ENCODE results near the gene MGLL. TPM values are rescaled to one million over a fixed set of nuclear protein-coding genes. Genes with fewer than 3 reads are reported as not detected.
A peak's percentile ranks its signal among the peaks of the same experiment; 100 is the strongest.

The MGLL gene
- total RNA-seq, 1 donor from 2014 or later: 45.7 TPM

- intact Hi-C loops (cut with DNase I): no loop called here
- DNase-seq (ENCODE audit: low spot score): no peak
Measured at GRCh38 chr3:127839099-127839498, 16.8 kb upstream of the MGLL start.

- intact Hi-C loops (cut with DNase I): no loop called here
Measured at GRCh38 chr3:127835993-127836882, 13.9 kb upstream of the MGLL start.

GRCh38 chr3:127834771-127835170, 12.5 kb upstream of the MGLL start:
- intact Hi-C loops (cut with DNase I): no loop called here
- DNase-seq (ENCODE audit: low spot score): no peak

More at GRCh38 chr3:127835993-127836882, 13.9 kb upstream of the MGLL start:
- no peak for DNase-seq (ENCODE audit: low spot score)

GRCh38 chr3:127833281-127834032, 11.1 kb upstream of the MGLL start:
- no peak for DNase-seq (ENCODE audit: low spot score)
- intact Hi-C loops (cut with DNase I): loop anchor here (2.0 kb wide), 1 partner anchor 181 kb away; no protein-coding TSS in a partner anchor

- DNase-seq (ENCODE audit: low spot score): no peak
- intact Hi-C loops (cut with DNase I): loop anchor here (2.0 kb wide), 1 partner anchor 179 kb away; no protein-coding TSS in a partner anchor
Measured at GRCh38 chr3:127831723-127832172, 9.4 kb upstream of the MGLL start.

GRCh38 chr3:127829537-127829936, 7.2 kb upstream of the MGLL start:
- no peak for DNase-seq (ENCODE audit: low spot score)
- intact Hi-C loops (cut with DNase I): no loop called here

- intact Hi-C loops (cut with DNase I): no loop called here
- no peak for DNase-seq (ENCODE audit: low spot score)
Measured at GRCh38 chr3:127827808-127828207, 5.5 kb upstream of the MGLL start.

GRCh38 chr3:127825756-127826155, 3.4 kb upstream of the MGLL start:
- no peak for DNase-seq (ENCODE audit: low spot score)
- intact Hi-C loops (cut with DNase I): no loop called here

- no peak for DNase-seq (ENCODE audit: low spot score)
- intact Hi-C loops (cut with DNase I): loop anchor here (5.0 kb wide), 1 partner anchor 37 kb away; no protein-coding TSS in a partner anchor
Measured at GRCh38 chr3:127824151-127824825, 2.0 kb upstream of the MGLL start.

- DNase-seq (ENCODE audit: low spot score): no peak
- intact Hi-C loops (cut with DNase I): loop anchor here (2.0 to 5.0 kb wide), 3 partner anchors 36 to 127 kb away; no protein-coding TSS in a partner anchor
Measured at GRCh38 chr3:127823426-127823857, 1.1 kb upstream of the MGLL start.

GRCh38 chr3:127822682-127823425, 539 bp upstream of the MGLL start:
- intact Hi-C loops (cut with DNase I): loop anchor here (2.0 to 5.0 kb wide), 3 partner anchors 36 to 126 kb away; no protein-coding TSS in a partner anchor
- DNase-seq (ENCODE audit: low spot score): peak; percentile 81

- DNase-seq (ENCODE audit: low spot score): no peak
- intact Hi-C loops (cut with DNase I): loop anchor here (5.0 kb wide), 1 partner anchor 34 kb away; no protein-coding TSS in a partner anchor
Measured at GRCh38 chr3:127821394-127821793, 921 bp downstream of the MGLL start.

GRCh38 chr3:127820826-127821313, 1.4 kb downstream of the MGLL start:
- DNase-seq (ENCODE audit: low spot score): no peak
- intact Hi-C loops (cut with DNase I): loop anchor here (5.0 kb wide), 1 partner anchor 34 kb away; no protein-coding TSS in a partner anchor

- intact Hi-C loops (cut with DNase I): loop anchor here (5.0 kb wide), 1 partner anchor 33 kb away; no protein-coding TSS in a partner anchor
- DNase-seq (ENCODE audit: low spot score): no peak
Measured at GRCh38 chr3:127820221-127820825, 2.0 kb downstream of the MGLL start.

- intact Hi-C loops (cut with DNase I): loop anchor here (5.0 kb wide), 1 partner anchor 32 kb away; no protein-coding TSS in a partner anchor
- no peak for DNase-seq (ENCODE audit: low spot score)
Measured at GRCh38 chr3:127819656-127820055, 2.7 kb downstream of the MGLL start.

GRCh38 chr3:127819086-127819485, 3.2 kb downstream of the MGLL start:
- intact Hi-C loops (cut with DNase I): no loop called here
- DNase-seq (ENCODE audit: low spot score): no peak

- DNase-seq (ENCODE audit: low spot score): no peak
- intact Hi-C loops (cut with DNase I): no loop called here
Measured at GRCh38 chr3:127817406-127817841, 4.9 kb downstream of the MGLL start.

- intact Hi-C loops (cut with DNase I): no loop called here
- no peak for DNase-seq (ENCODE audit: low spot score)
Measured at GRCh38 chr3:127816783-127817405, 5.4 kb downstream of the MGLL start.

All from cardiac septum (tissue), 1 donor.